ENCODE results near the gene FRMD1. TPM values are rescaled to one million over a fixed set of nuclear protein-coding genes. Genes with fewer than 3 reads are reported as not detected.
A peak's percentile ranks its signal among the peaks of the same experiment; 100 is the strongest.

FRMD1 gene
- total RNA-seq, 4 donors from 2014 or later = 9.9 to 14.4 (median 12.5) TPM

DNA sequence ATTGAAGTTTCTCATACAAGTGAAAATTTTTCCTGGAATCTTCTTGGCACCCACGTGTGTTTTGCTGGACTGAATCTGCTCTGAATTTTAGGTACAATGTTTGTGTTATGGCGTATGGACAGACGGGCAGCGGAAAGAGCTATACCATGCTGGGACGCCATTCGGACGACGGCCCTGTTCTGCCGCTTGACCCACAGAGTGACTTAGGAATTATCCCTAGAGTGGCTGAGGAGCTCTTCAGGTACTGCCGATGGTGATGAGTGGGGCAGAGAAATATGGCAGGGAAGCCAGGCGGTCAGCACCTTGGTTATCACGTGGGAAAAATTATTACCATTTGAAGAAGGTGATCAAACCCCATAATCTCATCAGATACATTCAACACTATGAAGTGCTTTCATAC lies 45.2 kb downstream of the FRMD1 start:
- no peak for DNase-seq (ENCODE audit: low spot score in 2 of 2)
- Histone ChIP-seq H3K36me3 (no peaks in the 10 kb centered on the region), H3K27me3 (no peaks in the 10 kb centered on the region), H3K4me1 (peaks cover 0 to 38% (median 4%) of the 10 kb centered on the region in 4 donors), H3K9me3 (peaks cover 0 to 4% (median 0%) of the 10 kb centered on the region in 4 donors), H3K27ac (no peak overlapping the region), H3K4me3 (no peak overlapping the region)
- WGBS, 2 donors = 94 to 95% methylated on average over 12 of the region's 12 CpGs
- TF ChIP-seq, protein P1, sequence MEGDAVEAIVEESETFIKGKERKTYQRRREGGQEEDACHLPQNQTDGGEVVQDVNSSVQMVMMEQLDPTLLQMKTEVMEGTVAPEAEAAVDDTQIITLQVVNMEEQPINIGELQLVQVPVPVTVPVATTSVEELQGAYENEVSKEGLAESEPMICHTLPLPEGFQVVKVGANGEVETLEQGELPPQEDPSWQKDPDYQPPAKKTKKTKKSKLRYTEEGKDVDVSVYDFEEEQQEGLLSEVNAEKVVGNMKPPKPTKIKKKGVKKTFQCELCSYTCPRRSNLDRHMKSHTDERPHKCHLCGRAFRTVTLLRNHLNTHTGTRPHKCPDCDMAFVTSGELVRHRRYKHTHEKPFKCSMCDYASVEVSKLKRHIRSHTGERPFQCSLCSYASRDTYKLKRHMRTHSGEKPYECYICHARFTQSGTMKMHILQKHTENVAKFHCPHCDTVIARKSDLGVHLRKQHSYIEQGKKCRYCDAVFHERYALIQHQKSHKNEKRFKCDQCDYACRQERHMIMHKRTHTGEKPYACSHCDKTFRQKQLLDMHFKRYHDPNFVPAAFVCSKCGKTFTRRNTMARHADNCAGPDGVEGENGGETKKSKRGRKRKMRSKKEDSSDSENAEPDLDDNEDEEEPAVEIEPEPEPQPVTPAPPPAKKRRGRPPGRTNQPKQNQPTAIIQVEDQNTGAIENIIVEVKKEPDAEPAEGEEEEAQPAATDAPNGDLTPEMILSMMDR (IDR thresholded peaks at IDR 0.05) = no peak
- TF ChIP-seq EP300 (IDR thresholded peaks at IDR 0.05) (no peak), POLR2A (IDR thresholded peaks at IDR 0.05) (no peak)

GRCh38 chr6:168032005-168032760 lies 46.8 kb downstream of the FRMD1 start:
- Histone ChIP-seq H3K9me3 (no peaks in the 10 kb centered on the region), H3K4me3 (no peak overlapping the region), H3K27ac (peak overlapping the region in 2 of 4 donors; percentile 18 to 62), H3K4me1 (peaks cover 0 to 38% (median 4%) of the 10 kb centered on the region in 4 donors), H3K27me3 (no peaks in the 10 kb centered on the region), H3K36me3 (no peaks in the 10 kb centered on the region)
- DNase-seq (ENCODE audit: low spot score in 2 of 2) = no peak
- WGBS, 2 donors = 43 to 45% methylated on average over 12 of the region's 12 CpGs
- TF ChIP-seq, protein P1 (IDR thresholded peaks at IDR 0.05) = no peak
- no peak for TF ChIP-seq EP300 (IDR thresholded peaks at IDR 0.05)
- no peak for TF ChIP-seq POLR2A (IDR thresholded peaks at IDR 0.05)

DNA sequence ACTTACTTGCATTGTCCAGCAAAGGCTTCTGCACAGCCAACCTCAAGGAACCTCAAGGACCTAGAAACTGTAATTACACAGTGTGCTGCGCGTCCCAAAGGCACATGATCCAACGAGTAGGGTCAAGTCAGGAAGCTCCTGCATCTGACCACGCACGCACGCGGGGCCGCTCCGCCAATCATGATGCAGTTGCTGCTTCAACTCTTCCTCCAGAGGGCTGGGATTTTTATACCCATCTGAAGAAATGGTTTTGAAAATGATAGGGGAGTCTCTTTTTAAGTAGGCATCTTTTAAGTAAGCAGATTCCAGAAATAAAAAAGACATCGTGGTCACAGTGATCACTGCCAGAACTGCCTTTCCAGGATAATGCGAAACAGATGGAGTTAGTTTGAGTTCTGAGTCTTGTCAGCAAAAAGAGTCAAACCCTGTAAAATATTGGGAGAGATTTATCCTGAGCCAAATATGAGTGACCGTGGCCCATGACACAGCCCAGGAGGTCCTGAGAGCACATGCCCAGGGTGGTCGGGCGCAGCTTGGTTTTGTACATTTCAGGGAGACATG lies 47.5 kb downstream of the FRMD1 start:
- Histone ChIP-seq H3K4me1 (peaks cover 0 to 38% (median 4%) of the 10 kb centered on the region in 4 donors), H3K4me3 (no peak overlapping the region), H3K27ac (peak overlapping the region in 2 of 4 donors; percentile 18 to 62), H3K9me3 (no peaks in the 10 kb centered on the region), H3K27me3 (no peaks in the 10 kb centered on the region), H3K36me3 (no peaks in the 10 kb centered on the region)
- TF ChIP-seq POLR2A (IDR thresholded peaks at IDR 0.05) (no peak), EP300 (IDR thresholded peaks at IDR 0.05) (no peak)
- WGBS, 2 donors = 64 to 68% methylated on average over 14 of the region's 14 CpGs
- peak in 1 of 2 donors; percentile 36 for DNase-seq (ENCODE audit: low spot score in 2 of 2)

GRCh38 chr6:168030908-168031307 lies 48.1 kb downstream of the FRMD1 start:
- DNase-seq (ENCODE audit: low spot score in 2 of 2) = no peak
- H3K9me3 ChIP-seq = no peaks in the 10 kb centered on the region
- H3K4me3 ChIP-seq = no peak overlapping the region
- H3K27ac ChIP-seq = no peak overlapping the region
- H3K36me3 ChIP-seq = no peaks in the 10 kb centered on the region
- WGBS, 2 donors = 51 to 57% methylated on average over 2 of the region's 2 CpGs
- H3K27me3 ChIP-seq = no peaks in the 10 kb centered on the region
- H3K4me1 ChIP-seq = peaks cover 0 to 34% (median 4%) of the 10 kb centered on the region in 4 donors
- TF ChIP-seq POLR2A (IDR thresholded peaks at IDR 0.05) = no peak
- TF ChIP-seq EP300 (IDR thresholded peaks at IDR 0.05) = no peak
- TF ChIP-seq, protein P1 (IDR thresholded peaks at IDR 0.05) = no peak

DNA sequence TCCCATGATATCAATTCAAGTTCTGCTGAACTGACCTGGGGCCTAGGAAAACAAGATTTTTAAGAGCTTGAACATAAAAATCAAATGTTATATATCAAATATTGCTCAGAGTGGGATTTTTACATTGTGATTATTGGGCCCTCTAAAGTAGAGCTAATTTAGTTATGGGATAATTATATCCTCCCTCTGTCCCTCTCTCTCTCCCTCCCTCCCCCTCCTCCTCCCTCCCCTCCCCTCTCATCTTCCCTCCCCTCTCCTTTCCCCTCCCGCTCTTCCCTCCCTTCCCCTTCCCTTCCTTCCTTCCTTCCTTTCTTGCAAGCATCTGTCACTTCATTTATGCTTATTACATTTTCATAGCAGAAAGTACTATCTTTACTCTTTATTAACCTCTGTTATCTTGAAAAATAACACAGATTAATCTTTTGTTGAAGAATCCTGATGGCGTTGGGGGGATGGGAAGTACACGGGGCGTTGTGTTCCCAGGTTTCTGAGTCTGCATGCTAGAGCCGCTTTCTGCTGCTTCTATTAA lies 48.7 kb downstream of the FRMD1 start:
- Histone ChIP-seq H3K27ac (no peak overlapping the region), H3K27me3 (no peaks in the 10 kb centered on the region), H3K36me3 (no peaks in the 10 kb centered on the region), H3K4me1 (peaks cover 0 to 27% (median 2%) of the 10 kb centered on the region in 4 donors), H3K9me3 (no peaks in the 10 kb centered on the region), H3K4me3 (no peak overlapping the region)
- DNase-seq (ENCODE audit: low spot score in 2 of 2) = no peak
- no peak for TF ChIP-seq EP300 (IDR thresholded peaks at IDR 0.05)
- TF ChIP-seq, protein P1 (IDR thresholded peaks at IDR 0.05) = no peak
- no peak for TF ChIP-seq POLR2A (IDR thresholded peaks at IDR 0.05)
- 50 to 63% methylated on average over 5 of the region's 5 CpGs for WGBS, 2 donors
